Lung (tissue), 12 donors: ENCODE data around the gene TAF4. TPM values are rescaled to one million over a fixed set of nuclear protein-coding genes. Genes with fewer than 3 reads are reported as not detected.

ENCODE experiments used
- ATAC-seq: fragments of 200-7000 bp; cut with Tn5 transposase; one replicate; pipeline ENCODE4 v1.9.1; 2020; ENCODE audit warnings: moderate number of reproducible peaks; ENCODE audit not compliant: insufficient read depth, low FRiP score
- DNase-seq, 3 donors: peaks; one replicate each; pipeline ENCODE4 v3.0.0-alpha.2; 2013 to 2017
- H3K27ac ChIP-seq, 2 donors: one replicate each; pipeline ENCODE4 v1.5.1; 2013; ENCODE audit warnings: mild to moderate bottlenecking in 2 of 2, moderate library complexity in 2 of 2, control low read depth in 1 of 2, inconsistent platforms in 1 of 2, low read depth in 1 of 2, low read length in 1 of 2
- H3K27me3 ChIP-seq, 3 donors: one replicate each; pipeline ENCODE4 v1.5.1; 2013; ENCODE audit warnings: low read length in 2 of 3; ENCODE audit not compliant: control insufficient read depth in 3 of 3, insufficient read depth in 3 of 3
- H3K36me3 ChIP-seq, 4 donors: one replicate each; pipeline ENCODE4 v1.5.1; 2013; ENCODE audit warnings: low read length in 4 of 4, mild to moderate bottlenecking in 1 of 4, moderate library complexity in 1 of 4; ENCODE audit not compliant: control insufficient read depth in 4 of 4, insufficient read depth in 4 of 4
- H3K4me1 ChIP-seq, 5 donors: one replicate each; pipeline ENCODE4 v1.5.1; 2013; ENCODE audit warnings: low read length in 5 of 5, mild to moderate bottlenecking in 2 of 5, moderate library complexity in 1 of 5; ENCODE audit not compliant: control insufficient read depth in 5 of 5, insufficient read depth in 5 of 5
- H3K4me3 ChIP-seq: one replicate; pipeline ENCODE4 v1.5.1; 2013; ENCODE audit warnings: mild to moderate bottlenecking, control low read depth, moderate library complexity
- H3K9ac ChIP-seq, 2 donors: one replicate each; pipeline ENCODE4 v1.5.1; 2013; ENCODE audit warnings: low read length in 2 of 2, control low read depth in 1 of 2; ENCODE audit not compliant: insufficient read depth in 1 of 2
- H3K9me3 ChIP-seq, 4 donors: one replicate each; pipeline ENCODE4 v1.5.1; 2013; ENCODE audit warnings: low read length in 3 of 4, mild to moderate bottlenecking in 1 of 4, moderate library complexity in 1 of 4; ENCODE audit not compliant: control insufficient read depth in 4 of 4, insufficient read depth in 3 of 4
- WGBS, 2 donors: extraction: QIAGEN DNeasy Blood & Tissue Kit; methylation state at CpG; one replicate each; pipeline ENCODE4 v1.1.7; 2013; 5-methylcytosine and 5-hydroxymethylcytosine counted together
- polyA plus RNA-seq, 2 donors: library from polyadenylated mRNA; stranded (reverse); fragments of 200-250 nt; gene quantifications; one replicate each; pipeline ENCODE4 v1.2.1, GENCODE V29; 2013
- total RNA-seq, 2 donors: library from RNA; depleted of rRNA in 1 of 2; stranded (reverse); fragments of >200 nt in 1 of 2; gene quantifications; one replicate each; pipeline ENCODE4 v1.2.1, GENCODE V29; 2014 to 2021
- TF ChIP-seq, protein P1 (sequence below): IDR thresholded peaks from 2 replicates; pipeline ENCODE4 v1.5.1; 2012; ENCODE audit warnings: mild to moderate bottlenecking; ENCODE audit errors: control extremely low read depth, extremely low read depth
- donor health status: control.
- donor health status: control.
- donor health status: Bipolar disorder and iron deficiency.
- donor health status: healthy.
- donor health status: DM: yes; HTN: yes; CAD: no.

Gene TAF4
- total and polyA plus RNA-seq, 4 donors: 5.4 to 20.3 (median 10.9) TPM

DNA sequence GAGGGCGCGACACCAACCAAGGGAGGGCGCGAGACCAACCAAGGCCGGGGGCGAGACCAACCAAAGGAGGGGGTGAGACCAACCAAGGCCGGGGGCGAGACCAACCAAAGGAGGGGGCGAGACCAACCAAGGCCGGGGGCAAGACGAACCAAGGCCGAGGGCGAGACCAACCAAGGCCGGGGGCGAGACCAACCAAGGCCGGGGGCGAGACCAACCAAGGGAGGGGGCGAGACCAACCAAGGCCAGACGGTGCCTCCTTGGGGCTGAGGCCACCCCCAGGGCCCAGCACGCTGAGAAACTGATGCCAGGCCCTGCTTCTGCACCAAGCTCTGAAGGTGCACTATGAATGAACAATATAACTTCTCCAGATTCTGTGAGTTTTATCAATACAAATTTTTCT is 87.2 kb downstream of the TAF4 start:
- WGBS, 2 donors: 96 to 99% methylated on average over 20 of the region's 20 CpGs
- no peak overlapping the region for H3K27ac ChIP-seq
- no peak overlapping the region for H3K4me3 ChIP-seq
- peaks cover 0 to 30% (median 5%) of the 10 kb centered on the region in 4 donors for H3K36me3 ChIP-seq
- no peaks in the 10 kb centered on the region for H3K9me3 ChIP-seq
- TF ChIP-seq, protein P1, sequence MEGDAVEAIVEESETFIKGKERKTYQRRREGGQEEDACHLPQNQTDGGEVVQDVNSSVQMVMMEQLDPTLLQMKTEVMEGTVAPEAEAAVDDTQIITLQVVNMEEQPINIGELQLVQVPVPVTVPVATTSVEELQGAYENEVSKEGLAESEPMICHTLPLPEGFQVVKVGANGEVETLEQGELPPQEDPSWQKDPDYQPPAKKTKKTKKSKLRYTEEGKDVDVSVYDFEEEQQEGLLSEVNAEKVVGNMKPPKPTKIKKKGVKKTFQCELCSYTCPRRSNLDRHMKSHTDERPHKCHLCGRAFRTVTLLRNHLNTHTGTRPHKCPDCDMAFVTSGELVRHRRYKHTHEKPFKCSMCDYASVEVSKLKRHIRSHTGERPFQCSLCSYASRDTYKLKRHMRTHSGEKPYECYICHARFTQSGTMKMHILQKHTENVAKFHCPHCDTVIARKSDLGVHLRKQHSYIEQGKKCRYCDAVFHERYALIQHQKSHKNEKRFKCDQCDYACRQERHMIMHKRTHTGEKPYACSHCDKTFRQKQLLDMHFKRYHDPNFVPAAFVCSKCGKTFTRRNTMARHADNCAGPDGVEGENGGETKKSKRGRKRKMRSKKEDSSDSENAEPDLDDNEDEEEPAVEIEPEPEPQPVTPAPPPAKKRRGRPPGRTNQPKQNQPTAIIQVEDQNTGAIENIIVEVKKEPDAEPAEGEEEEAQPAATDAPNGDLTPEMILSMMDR: no peak
- no peaks in the 10 kb centered on the region for H3K27me3 ChIP-seq
- no peak overlapping the region for H3K9ac ChIP-seq
- no peak for DNase-seq
- H3K4me1 ChIP-seq: no peaks in the 10 kb centered on the region
- no peak for ATAC-seq

DNA sequence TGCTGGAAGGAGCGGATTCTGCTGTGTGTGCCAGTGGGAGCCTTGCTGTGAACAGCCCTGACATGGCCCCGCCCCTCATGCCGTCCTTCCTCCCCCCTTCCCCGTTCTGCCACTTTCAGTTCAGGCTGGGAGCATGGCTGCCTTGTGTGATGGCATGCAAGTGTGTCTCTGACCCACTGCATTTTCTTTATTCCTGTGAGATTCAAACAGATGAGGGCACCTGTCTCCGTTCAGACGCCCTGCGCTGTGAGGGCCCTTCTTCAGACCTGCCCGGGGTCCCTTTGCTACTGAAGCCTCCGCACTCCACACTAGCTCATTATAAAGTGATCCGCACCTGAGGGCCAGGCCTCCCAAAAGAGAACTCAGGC is 88.3 kb downstream of the TAF4 start:
- TF ChIP-seq, protein P1: no peak
- peaks cover 0 to 31% (median 9%) of the 10 kb centered on the region in 4 donors for H3K36me3 ChIP-seq
- no peak overlapping the region for H3K9ac ChIP-seq
- no peaks in the 10 kb centered on the region for H3K27me3 ChIP-seq
- no peak overlapping the region for H3K27ac ChIP-seq
- ATAC-seq (no peak), DNase-seq (no peak)
- no peak overlapping the region for H3K4me3 ChIP-seq
- H3K9me3 ChIP-seq: no peaks in the 10 kb centered on the region
- H3K4me1 ChIP-seq: no peaks in the 10 kb centered on the region
- 96 to 98% methylated on average over 10 of the region's 10 CpGs for WGBS, 2 donors

DNA sequence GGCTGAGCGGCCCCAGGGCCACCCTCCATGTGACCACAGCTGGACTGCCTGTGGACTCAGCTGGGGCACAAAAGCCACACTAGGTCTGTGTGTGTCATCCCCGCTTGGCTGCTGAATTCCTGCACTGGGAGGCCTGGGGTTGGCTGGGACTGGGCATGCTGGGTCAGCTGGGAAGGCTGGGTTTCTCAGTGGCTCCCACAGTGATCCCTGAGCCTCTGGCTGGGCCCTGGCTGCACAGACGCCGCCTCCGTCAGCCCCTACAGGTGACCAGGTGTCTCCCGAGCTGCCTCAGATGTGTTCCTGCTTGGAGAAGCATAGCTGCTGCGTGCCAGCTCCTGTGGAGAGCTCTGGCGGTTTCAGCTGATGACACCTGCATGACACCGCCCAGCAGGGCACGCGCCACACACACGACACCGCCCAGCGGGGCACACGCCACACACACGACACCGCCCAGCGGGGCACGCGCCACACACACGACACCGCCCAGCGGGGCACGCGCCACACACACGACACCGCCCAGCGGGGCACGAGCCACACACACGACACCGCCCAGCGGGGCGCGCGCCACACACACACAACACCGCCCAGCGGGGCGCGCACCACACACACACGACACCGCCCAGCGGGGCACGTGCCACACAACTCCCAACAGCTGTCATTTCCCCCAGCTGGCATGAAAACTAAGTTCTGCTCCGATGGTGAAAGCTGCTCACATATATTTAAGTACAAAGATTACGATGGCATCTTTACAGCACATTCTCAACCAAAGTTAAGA is 88.8 kb downstream of the TAF4 start:
- H3K27ac ChIP-seq: no peak overlapping the region
- TF ChIP-seq, protein P1: no peak
- 97% methylated on average over 44 to 45 of the region's 45 CpGs for WGBS, 2 donors
- no peak overlapping the region for H3K9ac ChIP-seq
- no peaks in the 10 kb centered on the region for H3K9me3 ChIP-seq
- ATAC-seq (no peak), DNase-seq (no peak)
- H3K4me1 ChIP-seq: no peaks in the 10 kb centered on the region
- no peak overlapping the region for H3K4me3 ChIP-seq
- H3K27me3 ChIP-seq: no peaks in the 10 kb centered on the region
- peaks cover 0 to 31% (median 12%) of the 10 kb centered on the region in 4 donors for H3K36me3 ChIP-seq
